H7 (cell line): ENCODE data around the gene C2orf76. TPM values are rescaled to one million over a fixed set of nuclear protein-coding genes. Genes with fewer than 3 reads are reported as not detected.

Source experiments
- DNase-seq: peaks from one replicate; pipeline ENCODE4 v3.0.0; 2012
- H3K27me3 ChIP-seq: 2 replicates; pipeline ENCODE4 v1.6.0; 2011; ENCODE audit warnings: mild to moderate bottlenecking, low read length; ENCODE audit not compliant: control insufficient read depth, insufficient read depth
- H3K36me3 ChIP-seq: replicated peaks from 2 replicates; pipeline ENCODE4 v1.5.1; 2011; ENCODE audit warnings: low read length; ENCODE audit not compliant: control insufficient read depth, insufficient read depth
- H3K4me3 ChIP-seq: 2 replicates; pipeline ENCODE4 v1.5.1; 2011; ENCODE audit warnings: low read depth, mild to moderate bottlenecking, control low read depth, low read length, moderate library complexity; ENCODE audit not compliant: insufficient read depth
- total RNA-seq: library from RNA; depleted of rRNA; stranded (reverse); fragments of >200 nt; shearing (Covaris generic); gene quantifications from 2 replicates; pipeline ENCODE4 v1.2.3, GENCODE V29; 2014

C2orf76 gene
- total RNA-seq, 1 experiment from 2014 or later = 11.0 TPM

- Histone ChIP-seq H3K27me3 (no peaks in the 10 kb centered on the region), H3K36me3 (no peaks in the 10 kb centered on the region), H3K4me3 (no peak overlapping the region)
- DNase-seq = peak; percentile 48
Measured at GRCh38 chr2:119263656-119264055, 103.0 kb downstream of the C2orf76 start.

GRCh38 chr2:119263025-119263424, 103.6 kb downstream of the C2orf76 start:
- H3K27me3 ChIP-seq = no peaks in the 10 kb centered on the region
- H3K36me3 ChIP-seq = no peaks in the 10 kb centered on the region
- H3K4me3 ChIP-seq = no peak overlapping the region
- no peak for DNase-seq

GRCh38 chr2:119261493-119262225, 105.0 kb downstream of the C2orf76 start:
- DNase-seq = no peak
- Histone ChIP-seq H3K4me3 (no peak overlapping the region), H3K36me3 (no peaks in the 10 kb centered on the region), H3K27me3 (no peaks in the 10 kb centered on the region)

GRCh38 chr2:119260646-119261492, 105.8 kb downstream of the C2orf76 start:
- DNase-seq = no peak
- Histone ChIP-seq H3K36me3 (no peaks in the 10 kb centered on the region), H3K27me3 (no peaks in the 10 kb centered on the region), H3K4me3 (no peak overlapping the region)

GRCh38 chr2:119259296-119259860, 107.3 kb downstream of the C2orf76 start:
- Histone ChIP-seq H3K27me3 (no peaks in the 10 kb centered on the region), H3K4me3 (no peak overlapping the region), H3K36me3 (no peaks in the 10 kb centered on the region; the same call in 1 of the 2 replicates)
- peak; percentile 40 for DNase-seq

- no peak overlapping the region for H3K4me3 ChIP-seq
- peaks cover 4% of the 10 kb centered on the region for H3K36me3 ChIP-seq
- DNase-seq = no peak
- no peaks in the 10 kb centered on the region for H3K27me3 ChIP-seq
Measured at GRCh38 chr2:119257198-119257597, 109.4 kb downstream of the C2orf76 start.

- DNase-seq = no peak
- Histone ChIP-seq H3K27me3 (no peaks in the 10 kb centered on the region), H3K36me3 (peaks cover 4% of the 10 kb centered on the region), H3K4me3 (no peak overlapping the region)
Measured at GRCh38 chr2:119256582-119256921, 110.1 kb downstream of the C2orf76 start.

GRCh38 chr2:119255760-119256581, 110.7 kb downstream of the C2orf76 start:
- Histone ChIP-seq H3K36me3 (peaks cover 7% of the 10 kb centered on the region), H3K27me3 (no peaks in the 10 kb centered on the region), H3K4me3 (no peak overlapping the region)
- peak; percentile 68 for DNase-seq

- H3K4me3 ChIP-seq = no peak overlapping the region
- DNase-seq = peak; percentile 8
- peaks cover 7% of the 10 kb centered on the region for H3K36me3 ChIP-seq
- no peaks in the 10 kb centered on the region for H3K27me3 ChIP-seq
Measured at GRCh38 chr2:119254601-119255080, 112.0 kb downstream of the C2orf76 start.

GRCh38 chr2:119253760-119254600, 112.7 kb downstream of the C2orf76 start:
- Histone ChIP-seq H3K4me3 (no peak overlapping the region), H3K27me3 (no peaks in the 10 kb centered on the region), H3K36me3 (peaks cover 7% of the 10 kb centered on the region)
- DNase-seq = peak; percentile 16

- H3K4me3 ChIP-seq = no peak overlapping the region
- peaks cover 7% of the 10 kb centered on the region for H3K36me3 ChIP-seq
- DNase-seq = no peak
- H3K27me3 ChIP-seq = no peaks in the 10 kb centered on the region
Measured at GRCh38 chr2:119253114-119253702, 113.4 kb downstream of the C2orf76 start.
